Stimulated activated CD8-positive, alpha-beta memory T cell treated with anti-CD3 and anti-CD28 coated beads, Interleukin-4, amount 100 ng/mL, for 24 hours (primary cell): Measurements from ENCODE around the gene TNRC6B.

ENCODE experiments used
- DNase-seq: peaks from one replicate; pipeline ENCODE4 v3.0.0-alpha.2; 2020; ENCODE audit warnings: low read depth

TNRC6B gene

GRCh38 chr22:40240160-40240559 is 62.4 kb downstream of the TNRC6B start:
- DNase-seq: no peak

- DNase-seq: no peak
Measured at GRCh38 chr22:40240686-40241085, 63.0 kb downstream of the TNRC6B start.

- no peak for DNase-seq
Measured at GRCh38 chr22:40241200-40241763, 63.6 kb downstream of the TNRC6B start.

GRCh38 chr22:40243891-40244290 is 66.2 kb downstream of the TNRC6B start:
- DNase-seq: no peak

GRCh38 chr22:40244586-40244985 is 66.9 kb downstream of the TNRC6B start:
- DNase-seq: no peak

GRCh38 chr22:40247976-40248375 is 70.3 kb downstream of the TNRC6B start:
- DNase-seq: peak; percentile 39

- DNase-seq: no peak
Measured at GRCh38 chr22:40249286-40249685, 71.6 kb downstream of the TNRC6B start.

GRCh38 chr22:40250608-40251007 is 72.9 kb downstream of the TNRC6B start:
- DNase-seq: no peak

GRCh38 chr22:40251106-40251505 is 73.4 kb downstream of the TNRC6B start:
- no peak for DNase-seq

- no peak for DNase-seq
Measured at GRCh38 chr22:40252146-40252545, 74.4 kb downstream of the TNRC6B start.

- no peak for DNase-seq
Measured at GRCh38 chr22:40256516-40256915, 78.8 kb downstream of the TNRC6B start.

GRCh38 chr22:40258017-40258416 is 80.3 kb downstream of the TNRC6B start:
- DNase-seq: no peak

GRCh38 chr22:40258501-40258915 is 80.8 kb downstream of the TNRC6B start:
- no peak for DNase-seq

- DNase-seq: no peak
Measured at GRCh38 chr22:40261783-40262182, 84.1 kb downstream of the TNRC6B start.

GRCh38 chr22:40263191-40263590 is 85.5 kb downstream of the TNRC6B start:
- DNase-seq: no peak

- DNase-seq: no peak
Measured at GRCh38 chr22:40265783-40266182, 88.1 kb downstream of the TNRC6B start.

- DNase-seq: no peak
Measured at GRCh38 chr22:40270031-40270430, 92.3 kb downstream of the TNRC6B start.

- DNase-seq: no peak
Measured at GRCh38 chr22:40270748-40271373, 93.1 kb downstream of the TNRC6B start.

GRCh38 chr22:40271440-40271839 is 93.7 kb downstream of the TNRC6B start:
- no peak for DNase-seq

- no peak for DNase-seq
Measured at GRCh38 chr22:40273319-40273718, 95.6 kb downstream of the TNRC6B start.

- DNase-seq: no peak
Measured at GRCh38 chr22:40276996-40277823, 99.5 kb downstream of the TNRC6B start.

GRCh38 chr22:40279017-40279416 is 101.3 kb downstream of the TNRC6B start:
- no peak for DNase-seq

GRCh38 chr22:40281717-40282116 is 104.0 kb downstream of the TNRC6B start:
- no peak for DNase-seq
